Loucy (cell line): ENCODE results near the gene ODF4.

Source experiments
- H2AFZ ChIP-seq: fragments of 200-600 bp; sonication (generic); 2 replicates; pipeline ENCODE4 v1.6.0; 2016; ENCODE audit warnings: antibody characterized with exemption, mild to moderate bottlenecking, low read length, moderate library complexity
- H3F3A ChIP-seq: fragments of 200-600 bp; 2 replicates; pipeline ENCODE4 v1.6.0; 2016; ENCODE audit warnings: antibody characterized with exemption, low read depth, mild to moderate bottlenecking
- H3K27me3 ChIP-seq: fragments of 200-600 bp; sonication (generic); 2 replicates; pipeline ENCODE4 v1.6.1; 2014; ENCODE audit warnings: low read length, mild to moderate bottlenecking; ENCODE audit not compliant: insufficient read depth, poor library complexity, severe bottlenecking
- H3K36me3 ChIP-seq: fragments of 200-600 bp; sonication (generic); 2 replicates; pipeline ENCODE4 v1.6.1; 2016; ENCODE audit warnings: low read length; ENCODE audit not compliant: insufficient read depth
- H3K4me1 ChIP-seq: fragments of 200-600 bp; sonication (generic); 2 replicates; pipeline ENCODE4 v1.5.1; 2014; ENCODE audit warnings: low read length, mild to moderate bottlenecking; ENCODE audit not compliant: insufficient read depth, poor library complexity, severe bottlenecking
- H3K4me2 ChIP-seq: fragments of 200-600 bp; sonication (generic); 2 replicates; pipeline ENCODE4 v1.6.0; 2014; ENCODE audit warnings: antibody characterized with exemption, low read length, low read depth, mild to moderate bottlenecking; ENCODE audit not compliant: poor library complexity, severe bottlenecking
- H3K4me3 ChIP-seq: fragments of 200-600 bp; sonication (generic); 2 replicates; pipeline ENCODE4 v1.5.1; 2014; ENCODE audit warnings: low read length, mild to moderate bottlenecking, mixed read lengths; ENCODE audit not compliant: poor library complexity, severe bottlenecking
- H3K79me2 ChIP-seq: fragments of 200-600 bp; sonication (generic); 2 replicates; pipeline ENCODE4 v1.6.1; 2014; ENCODE audit warnings: low read length; ENCODE audit not compliant: insufficient read depth
- H3K9ac ChIP-seq: fragments of 200-600 bp; sonication (generic); 2 replicates; pipeline ENCODE4 v1.6.0; 2014; ENCODE audit warnings: mild to moderate bottlenecking, low read depth, low read length, moderate library complexity; ENCODE audit not compliant: poor library complexity, severe bottlenecking
- H3K9me2 ChIP-seq: fragments of 200-600 bp; sonication (generic); replicated peaks from 2 replicates; pipeline ENCODE4 v1.6.1; 2016; ENCODE audit warnings: low read depth, low read length, mixed read lengths
- H3K9me3 ChIP-seq: fragments of 200-600 bp; sonication (generic); 2 replicates; pipeline ENCODE4 v1.6.1; 2014; ENCODE audit warnings: mild to moderate bottlenecking, antibody characterized with exemption, low read length, low read depth; ENCODE audit not compliant: insufficient read depth
- H4K20me1 ChIP-seq: fragments of 200-600 bp; sonication (generic); 2 replicates; pipeline ENCODE4 v1.6.0; 2014; ENCODE audit warnings: antibody characterized with exemption, low read length, mild to moderate bottlenecking; ENCODE audit not compliant: insufficient read depth, poor library complexity, severe bottlenecking
- EZH2phosphoT487 ChIP-seq: fragments of 200-600 bp; IDR thresholded peaks from 2 replicates; pipeline ENCODE4 v1.6.1; 2018; ENCODE audit warnings: antibody characterized with exemption, mild to moderate bottlenecking, moderate library complexity, borderline replicate concordance
- TF ChIP-seq, protein P1 (sequence below): fragments of 200-600 bp; sonication (generic); conservative IDR thresholded peaks from 2 replicates; pipeline ENCODE4 v1.5.1; 2014; ENCODE audit warnings: mild to moderate bottlenecking, antibody characterized with exemption, low read length

Gene ODF4

DNA sequence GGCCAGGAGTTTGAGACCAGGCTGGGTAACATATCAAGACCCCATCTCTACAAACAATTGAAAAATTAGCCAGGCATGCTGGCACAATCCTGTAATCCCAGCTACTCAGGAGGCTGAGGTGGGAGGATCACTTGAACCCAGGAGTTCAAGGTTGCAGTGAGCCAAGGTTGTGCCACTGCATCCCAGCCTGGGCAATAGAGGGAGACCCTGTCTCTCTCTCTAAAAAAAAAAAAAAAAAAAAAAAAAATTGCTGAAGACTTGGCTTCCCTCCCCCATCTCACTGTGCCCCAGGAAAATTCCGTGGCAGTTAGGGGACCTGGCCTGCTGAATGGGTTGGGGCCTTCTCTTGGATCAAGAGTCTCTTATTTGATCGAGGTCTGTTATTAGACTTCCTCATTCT lies at the start of gene ODF4:
TSS of gene ODF4 (plus strand) at position 301 of the 400 bp plus-strand sequence. CDS start 212 bp downstream, outside the sequence.
- H3K36me3 ChIP-seq, result no peaks in the 10 kb centered on the region
- H3K9ac ChIP-seq, result no peak within 1 kb of the TSS
- no peaks in the 10 kb centered on the region for H3K9me3 ChIP-seq
- no peak within 1 kb of the TSS for H2AFZ ChIP-seq
- no peak within 1 kb of the TSS for H3K4me3 ChIP-seq
- no peaks in the 10 kb centered on the region for H3F3A ChIP-seq
- no peak for TF ChIP-seq EZH2phosphoT487
- TF ChIP-seq, protein P1, sequence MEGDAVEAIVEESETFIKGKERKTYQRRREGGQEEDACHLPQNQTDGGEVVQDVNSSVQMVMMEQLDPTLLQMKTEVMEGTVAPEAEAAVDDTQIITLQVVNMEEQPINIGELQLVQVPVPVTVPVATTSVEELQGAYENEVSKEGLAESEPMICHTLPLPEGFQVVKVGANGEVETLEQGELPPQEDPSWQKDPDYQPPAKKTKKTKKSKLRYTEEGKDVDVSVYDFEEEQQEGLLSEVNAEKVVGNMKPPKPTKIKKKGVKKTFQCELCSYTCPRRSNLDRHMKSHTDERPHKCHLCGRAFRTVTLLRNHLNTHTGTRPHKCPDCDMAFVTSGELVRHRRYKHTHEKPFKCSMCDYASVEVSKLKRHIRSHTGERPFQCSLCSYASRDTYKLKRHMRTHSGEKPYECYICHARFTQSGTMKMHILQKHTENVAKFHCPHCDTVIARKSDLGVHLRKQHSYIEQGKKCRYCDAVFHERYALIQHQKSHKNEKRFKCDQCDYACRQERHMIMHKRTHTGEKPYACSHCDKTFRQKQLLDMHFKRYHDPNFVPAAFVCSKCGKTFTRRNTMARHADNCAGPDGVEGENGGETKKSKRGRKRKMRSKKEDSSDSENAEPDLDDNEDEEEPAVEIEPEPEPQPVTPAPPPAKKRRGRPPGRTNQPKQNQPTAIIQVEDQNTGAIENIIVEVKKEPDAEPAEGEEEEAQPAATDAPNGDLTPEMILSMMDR, result no peak
- no peaks in the 10 kb centered on the region for H3K9me2 ChIP-seq
- no peaks in the 10 kb centered on the region for H3K79me2 ChIP-seq
- no peaks in the 10 kb centered on the region for H3K4me1 ChIP-seq
- no peaks in the 10 kb centered on the region for H4K20me1 ChIP-seq
- no peak within 1 kb of the TSS for H3K4me2 ChIP-seq
- no peaks in the 10 kb centered on the region for H3K27me3 ChIP-seq

GRCh38 chr17:8290043-8290442 lies 49.6 kb upstream of the ODF4 start:
- H2AFZ ChIP-seq, result no peak overlapping the region
- H3K4me3 ChIP-seq, result peak overlapping the region; percentile 93
- no peaks in the 10 kb centered on the region for H3K9me2 ChIP-seq
- no peaks in the 10 kb centered on the region for H4K20me1 ChIP-seq
- no peak for TF ChIP-seq EZH2phosphoT487
- TF ChIP-seq, protein P1, result no peak
- H3K27me3 ChIP-seq, result no peaks in the 10 kb centered on the region
- H3K79me2 ChIP-seq, result peaks cover 50% of the 10 kb centered on the region
- peak overlapping the region; percentile 98 for H3K4me2 ChIP-seq
- H3F3A ChIP-seq, result no peaks in the 10 kb centered on the region
- peaks cover 57% of the 10 kb centered on the region for H3K4me1 ChIP-seq
- H3K36me3 ChIP-seq, result no peaks in the 10 kb centered on the region
- no peaks in the 10 kb centered on the region for H3K9me3 ChIP-seq
- H3K9ac ChIP-seq, result peak overlapping the region; percentile 93

- H3K9ac ChIP-seq, result peak overlapping the region; percentile 19
- H3K36me3 ChIP-seq, result no peaks in the 10 kb centered on the region
- H3K4me3 ChIP-seq, result no peak overlapping the region
- peak overlapping the region; percentile 42 for H3K4me2 ChIP-seq
- peaks cover 45% of the 10 kb centered on the region for H3K79me2 ChIP-seq
- peaks cover 5% of the 10 kb centered on the region; the same call in 1 of the 2 replicates for H3F3A ChIP-seq
- no peaks in the 10 kb centered on the region for H4K20me1 ChIP-seq
- no peaks in the 10 kb centered on the region for H3K9me2 ChIP-seq
- H2AFZ ChIP-seq, result no peak overlapping the region
- no peaks in the 10 kb centered on the region for H3K27me3 ChIP-seq
- peaks cover 50% of the 10 kb centered on the region for H3K4me1 ChIP-seq
- H3K9me3 ChIP-seq, result no peaks in the 10 kb centered on the region
- TF ChIP-seq, protein P1, result no peak
- TF ChIP-seq EZH2phosphoT487, result no peak
These were observed 46.8 kb upstream of the ODF4 start for GRCh38 chr17:8292639-8293395.
